ENCODE results near the gene NNAT. TPM values are rescaled to one million over a fixed set of nuclear protein-coding genes. Genes with fewer than 3 reads are reported as not detected.

NNAT gene
- total RNA-seq, 1 donor = 2.2 TPM

- DNase-seq (ENCODE audit: low read depth in 2 of 3, low spot score in 2 of 3) = no peak
These were observed 2.0 kb downstream of the NNAT start for GRCh38 chr20:37523012-37523391.

GRCh38 chr20:37523911-37524700 lies 3.1 kb downstream of the NNAT start:
- no peak for DNase-seq (ENCODE audit: low read depth in 2 of 3, low spot score in 2 of 3)

- DNase-seq (ENCODE audit: low read depth in 2 of 3, low spot score in 2 of 3) = peak in 1 of 3 donors; percentile 35
These were observed 4.0 kb downstream of the NNAT start for GRCh38 chr20:37524859-37525708.

DNA sequence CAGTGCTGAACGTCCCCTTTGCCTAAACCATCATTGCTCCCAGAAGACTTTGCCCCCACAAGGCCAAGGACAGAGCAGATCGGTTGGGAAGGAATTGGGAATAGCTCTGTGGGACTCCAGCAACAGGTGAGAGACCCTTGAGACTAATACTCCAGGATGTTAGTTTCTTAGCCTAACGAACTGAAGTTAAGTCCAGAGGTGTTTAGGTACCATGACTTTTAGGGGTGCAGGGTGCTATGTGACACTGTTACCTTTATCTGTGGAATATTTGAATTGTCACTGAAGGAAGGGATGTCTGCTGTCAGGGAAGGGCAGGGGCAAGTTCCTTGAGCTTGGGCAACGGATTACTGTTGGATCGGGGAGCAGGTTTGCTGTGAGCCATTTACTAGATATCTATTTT lies 4.8 kb downstream of the NNAT start:
- no peak for DNase-seq (ENCODE audit: low read depth in 2 of 3, low spot score in 2 of 3)

DNA sequence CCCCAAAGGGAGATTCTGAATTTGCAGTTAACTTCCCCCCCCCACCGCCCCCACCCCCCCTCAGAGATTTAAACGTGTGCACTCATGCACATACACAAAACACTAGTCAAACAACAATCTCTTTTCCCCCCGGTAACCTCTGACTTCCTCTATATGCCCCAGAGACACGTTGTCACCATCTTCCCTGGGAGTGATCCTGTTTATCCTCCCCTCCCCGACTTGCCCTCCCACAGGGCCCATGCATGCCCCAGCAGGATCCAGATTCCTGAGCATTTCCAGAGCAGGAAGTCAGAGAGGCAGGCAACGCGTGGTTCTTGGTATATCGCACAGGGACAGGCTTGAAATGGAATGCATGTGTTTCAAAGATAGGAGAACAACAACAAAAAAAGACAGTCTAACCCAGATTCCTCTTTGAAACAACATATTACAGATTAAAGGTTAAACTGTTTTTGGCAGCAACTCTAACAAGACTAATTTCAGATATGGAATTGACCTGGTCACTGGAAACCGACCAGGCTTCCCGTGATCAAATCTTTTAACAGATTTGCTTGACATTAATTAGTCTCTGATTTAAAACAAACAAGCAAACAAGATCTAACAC lies 5.3 kb downstream of the NNAT start:
- DNase-seq (ENCODE audit: low read depth in 2 of 3, low spot score in 2 of 3) = peak in 2 of 3 donors; percentile 24 to 47

DNA sequence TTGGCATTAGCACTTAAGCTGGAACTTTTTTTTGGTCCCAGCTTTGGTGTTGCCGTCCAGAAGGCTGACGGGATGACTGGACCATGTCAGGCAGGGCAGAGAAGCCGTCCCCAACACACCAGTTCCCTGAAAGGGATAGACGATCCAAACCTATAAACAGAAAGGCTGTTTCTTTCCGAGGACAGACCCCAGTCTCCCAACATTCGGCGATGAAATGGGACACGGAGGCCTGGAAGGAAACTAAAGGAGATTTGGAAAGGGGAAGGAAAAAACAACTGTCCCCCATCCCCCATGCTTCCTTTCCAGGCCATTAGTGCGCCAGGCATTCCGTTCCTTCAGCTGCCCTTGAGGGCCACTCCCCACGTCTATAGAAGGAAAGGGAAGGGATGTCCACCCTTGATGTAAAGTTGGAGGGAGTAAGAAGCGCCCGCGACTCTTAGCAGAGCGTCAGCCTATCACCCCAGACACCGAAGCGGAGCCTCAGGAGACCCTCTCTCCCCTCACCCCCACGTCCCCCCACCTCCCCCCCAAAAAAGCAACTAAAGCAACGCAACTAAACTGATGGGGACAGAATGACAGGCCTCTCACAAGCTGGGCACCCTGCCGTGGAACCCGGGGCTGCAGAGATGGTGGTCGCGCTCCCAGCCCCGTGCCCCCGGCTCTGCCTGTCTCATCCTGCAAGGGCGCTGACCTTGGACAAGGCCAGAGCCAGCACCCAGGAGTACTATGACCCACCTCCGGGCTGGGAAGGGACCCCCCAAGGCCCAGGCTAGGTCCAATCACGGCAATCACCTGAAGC lies 6.0 kb downstream of the NNAT start:
- DNase-seq (ENCODE audit: low read depth in 2 of 3, low spot score in 2 of 3) = no peak

- peak; percentile 89 to 95 (median 94) for DNase-seq (ENCODE audit: low read depth in 2 of 3, low spot score in 2 of 3)
These were observed 6.8 kb downstream of the NNAT start, which contains the start of gene BLCAP for GRCh38 chr20:37527638-37528445. BLCAP (minus strand) TSS chr20:37527876; CDS start chr20:37519174, 8,702 bp downstream.

- DNase-seq (ENCODE audit: low read depth in 2 of 3, low spot score in 2 of 3) = no peak
These were observed 7.6 kb downstream of the NNAT start for GRCh38 chr20:37528446-37529213.

DNA sequence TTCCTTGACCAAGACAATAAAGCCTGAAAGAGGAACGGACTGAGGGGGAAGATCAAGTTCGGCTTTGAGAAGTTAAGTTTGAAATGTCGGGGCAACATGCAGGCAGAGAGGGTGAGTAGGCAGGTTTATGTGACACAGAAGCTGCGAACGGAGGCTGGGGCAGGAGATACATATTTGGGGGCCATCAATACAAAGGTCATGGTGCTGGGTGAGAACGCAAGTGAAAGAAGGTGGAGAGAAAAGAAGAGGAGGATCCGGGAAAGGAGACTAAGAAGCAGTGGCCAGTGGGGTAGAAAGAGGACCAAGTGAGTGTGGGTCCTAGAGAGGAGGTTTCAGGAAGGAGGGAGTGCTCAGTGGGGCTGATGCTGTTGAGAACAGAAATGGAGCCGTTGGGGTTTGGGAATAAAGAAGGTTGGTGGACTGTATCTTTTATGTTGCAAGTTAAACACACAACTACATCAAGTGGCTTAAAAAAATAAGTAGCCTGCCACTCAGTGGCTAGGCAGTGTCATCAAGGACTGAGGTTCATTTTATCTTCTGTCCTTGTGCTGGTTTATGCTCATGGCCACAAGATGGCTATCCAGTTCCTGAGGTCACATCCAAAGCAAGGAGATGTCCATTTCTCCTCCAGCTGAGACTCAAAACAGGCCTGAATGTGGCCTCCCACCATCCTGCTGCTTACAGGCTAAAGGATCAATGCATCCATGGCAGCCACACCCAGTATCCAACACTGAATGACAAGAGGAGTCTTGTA lies 8.3 kb downstream of the NNAT start:
- no peak for DNase-seq (ENCODE audit: low read depth in 2 of 3, low spot score in 2 of 3)

- DNase-seq (ENCODE audit: low read depth in 2 of 3, low spot score in 2 of 3) = no peak
These were observed 9.0 kb downstream of the NNAT start for GRCh38 chr20:37529968-37530600.

- no peak for DNase-seq (ENCODE audit: low read depth in 2 of 3, low spot score in 2 of 3)
These were observed 9.6 kb downstream of the NNAT start for GRCh38 chr20:37530696-37531095.

DNA sequence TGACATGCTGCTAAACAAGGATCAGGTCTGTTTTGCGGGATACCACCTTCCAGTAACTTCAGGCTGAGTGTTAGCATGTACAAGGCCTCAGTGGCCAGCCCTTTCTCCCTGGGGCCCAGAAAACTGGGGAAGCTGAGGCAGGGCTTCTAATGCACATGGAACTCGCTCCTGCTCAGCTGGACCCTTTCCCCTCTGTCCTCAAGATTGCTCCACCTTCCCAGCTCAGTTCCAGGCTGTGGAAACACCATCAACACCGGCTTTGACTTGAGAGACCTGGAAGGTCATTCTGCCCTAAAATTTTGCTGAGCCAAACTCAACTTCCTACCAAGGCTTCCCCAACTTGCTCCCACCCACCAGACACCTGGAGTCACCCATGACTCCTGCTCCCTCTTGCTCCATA lies 10.8 kb downstream of the NNAT start:
- DNase-seq (ENCODE audit: low read depth in 2 of 3, low spot score in 2 of 3) = no peak

DNA sequence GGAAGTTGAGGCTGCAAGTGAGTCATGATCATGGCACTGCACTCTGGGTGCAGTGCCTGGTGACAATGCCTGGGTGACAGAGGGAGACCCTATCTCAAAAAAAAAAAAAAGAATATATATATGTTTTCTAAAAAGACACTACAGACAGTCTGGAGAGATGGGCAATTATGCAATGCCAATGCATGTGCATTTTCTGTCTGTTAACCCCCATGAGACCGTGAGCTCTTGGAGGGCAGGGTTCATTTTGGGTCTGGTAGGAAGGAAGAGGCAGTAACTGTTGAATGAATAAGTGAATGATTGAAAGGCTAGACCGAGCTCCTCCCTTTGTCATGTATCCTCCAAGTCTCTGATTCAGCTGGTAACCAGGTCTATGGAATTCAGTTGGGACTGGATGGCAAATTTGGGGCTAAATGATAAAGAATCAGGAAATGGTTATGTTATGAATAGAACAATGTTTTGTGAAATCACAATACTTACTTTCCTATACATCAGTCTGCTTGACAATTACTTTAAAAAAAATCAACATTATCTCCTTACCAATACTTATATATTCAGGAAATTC lies 12.2 kb downstream of the NNAT start:
- no peak for DNase-seq (ENCODE audit: low read depth in 2 of 3, low spot score in 2 of 3)

GRCh38 chr20:37534401-37535157 lies 13.5 kb downstream of the NNAT start:
- peak; percentile 42 to 88 (median 72) for DNase-seq (ENCODE audit: low read depth in 2 of 3, low spot score in 2 of 3)

DNA sequence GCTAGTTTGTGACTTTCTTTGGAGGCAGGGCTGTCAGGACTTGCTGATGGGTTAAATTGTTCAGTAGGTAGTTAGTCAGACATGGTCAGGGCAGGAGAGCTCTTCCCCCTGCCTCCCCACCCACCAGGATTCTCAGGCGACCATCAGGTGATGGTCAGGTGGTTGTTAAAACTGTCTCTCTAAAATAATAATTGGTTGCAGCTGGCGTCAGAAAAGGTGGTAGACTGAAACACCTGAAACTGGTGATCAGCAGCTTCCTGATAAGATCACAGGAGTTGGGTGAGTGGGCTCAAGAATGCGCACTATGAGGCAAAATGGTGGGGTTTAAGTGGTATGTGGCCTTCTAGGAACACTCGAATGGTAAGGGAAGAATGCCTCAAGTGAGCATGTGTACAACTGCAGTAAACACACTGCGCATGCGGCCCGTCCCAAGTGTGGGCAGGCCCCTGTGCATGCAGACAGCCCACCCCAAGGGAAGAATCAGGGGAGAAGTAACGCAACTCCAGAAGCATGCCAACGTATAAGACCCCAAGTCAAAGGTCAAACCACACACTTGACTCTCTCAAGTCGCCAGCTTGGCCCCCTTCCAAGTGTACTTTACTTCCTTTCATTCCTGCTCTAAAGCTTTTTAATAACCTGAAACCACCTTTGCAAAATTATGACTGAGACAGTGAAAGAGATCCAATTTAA lies 14.5 kb downstream of the NNAT start:
- no peak for DNase-seq (ENCODE audit: low read depth in 2 of 3, low spot score in 2 of 3)

DNA sequence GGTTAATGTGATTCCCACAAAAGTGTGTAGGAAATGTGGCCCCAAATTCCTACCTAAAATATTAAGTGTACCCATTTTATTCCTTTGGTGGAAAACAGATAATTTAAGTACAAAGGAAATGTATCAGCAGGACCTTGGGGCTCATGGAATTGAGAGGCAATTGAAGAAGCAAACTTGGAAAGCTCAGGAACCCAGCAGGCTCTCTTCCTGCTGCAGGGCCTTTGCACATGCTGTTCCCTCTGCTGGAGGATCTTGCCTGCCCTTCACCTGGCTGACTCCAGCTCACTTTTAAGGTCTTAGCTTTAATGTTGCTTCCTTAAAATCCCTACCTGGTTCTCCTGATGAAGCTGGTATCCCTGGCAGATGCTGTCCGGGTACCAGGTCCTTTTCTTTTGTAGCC lies 16.5 kb downstream of the NNAT start:
- DNase-seq (ENCODE audit: low read depth in 2 of 3, low spot score in 2 of 3) = no peak
